NCI-H2196 treated with DMSO at 0.1 percent for 48 hours (cell line): ENCODE measurements around the gene KIF4A.

ENCODE experiments used
- DNase-seq: peaks from one replicate; lab custom pipeline; 2025; ENCODE audit not compliant: unreplicated experiment; lab: John Stamatoyannopoulos, UW

The KIF4A gene

GRCh38 chrX:70436343-70436742, 146.4 kb downstream of the KIF4A start:
- no peak for DNase-seq

DNA sequence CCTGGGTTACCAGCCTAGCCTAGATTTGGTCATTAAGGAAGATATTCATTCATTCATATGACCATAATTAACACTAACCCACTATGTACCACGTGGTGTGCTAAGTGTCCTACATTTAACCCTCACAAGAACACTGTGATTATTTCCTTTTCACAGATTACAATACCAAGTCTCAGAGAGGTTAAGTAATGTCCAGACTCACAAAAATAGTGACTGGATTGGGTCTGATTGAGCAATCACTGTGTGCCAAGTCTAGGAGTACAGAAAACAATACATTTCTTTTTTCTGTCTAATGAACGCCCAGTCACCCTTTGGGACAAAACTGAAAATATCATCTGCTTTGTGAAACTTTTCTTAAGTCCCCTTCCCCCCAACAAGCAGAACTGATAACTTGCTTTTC, 147.1 kb downstream of the KIF4A start:
- DNase-seq = no peak

- DNase-seq = no peak
These were observed 148.2 kb downstream of the KIF4A start for GRCh38 chrX:70437921-70438665.

DNA sequence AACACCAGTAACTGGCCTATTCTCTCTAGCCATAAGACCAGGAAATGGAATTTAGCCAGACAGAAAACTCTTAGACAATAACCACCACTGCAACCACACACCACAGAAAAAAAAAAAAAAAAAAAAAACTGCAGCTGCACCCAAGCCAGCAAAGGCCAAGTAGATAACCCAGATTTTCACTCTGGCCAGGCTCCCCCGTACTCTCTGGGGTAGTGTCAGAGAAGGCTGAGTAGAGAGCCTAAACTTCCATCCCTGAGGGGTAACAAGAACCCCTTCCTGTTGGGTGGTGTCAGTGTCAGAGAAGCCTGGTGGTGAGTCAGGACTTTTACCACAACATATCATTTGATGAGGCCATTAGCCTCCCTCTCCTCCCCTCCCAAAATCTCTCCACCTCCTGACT, 149.1 kb downstream of the KIF4A start:
- DNase-seq = no peak

GRCh38 chrX:70442224-70442623, 152.3 kb downstream of the KIF4A start:
- DNase-seq = no peak

DNA sequence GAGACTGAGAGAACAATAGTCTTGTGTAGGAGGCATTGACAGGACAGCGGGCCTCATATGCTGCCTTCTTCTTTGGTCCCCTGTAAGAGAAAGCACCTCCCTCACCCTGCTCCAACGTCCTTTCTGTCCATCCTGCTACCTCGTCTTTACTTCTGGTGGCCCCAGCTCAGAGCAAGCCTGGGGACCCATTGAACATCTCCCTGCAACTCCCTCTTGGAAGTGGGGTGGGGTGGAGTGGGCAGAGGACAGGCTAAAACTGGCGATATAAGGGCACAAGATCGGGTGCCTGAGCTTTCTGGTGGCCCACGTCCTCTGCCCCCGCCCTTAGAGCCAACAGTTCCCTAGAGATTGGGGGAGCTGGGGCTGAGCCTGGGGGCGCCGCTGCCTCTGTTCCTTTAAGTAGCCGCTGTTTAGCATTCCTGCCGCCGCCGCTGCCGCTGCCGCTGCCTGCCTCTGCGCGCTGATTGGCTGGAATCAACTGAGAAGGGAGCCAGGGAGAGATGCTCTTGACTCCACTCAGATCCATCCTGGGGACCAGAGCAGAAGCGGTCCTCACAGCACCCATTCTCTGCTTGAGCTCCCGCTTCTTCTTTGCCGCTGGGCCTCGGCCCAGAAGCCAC, 154.5 kb downstream of the KIF4A start, which contains the start of gene DLG3:
Gene DLG3, plus strand, starts transcription at position 510 of the 620 bp plus-strand sequence. CDS start 367 bp downstream, outside the sequence.
- no peak for DNase-seq

DNA sequence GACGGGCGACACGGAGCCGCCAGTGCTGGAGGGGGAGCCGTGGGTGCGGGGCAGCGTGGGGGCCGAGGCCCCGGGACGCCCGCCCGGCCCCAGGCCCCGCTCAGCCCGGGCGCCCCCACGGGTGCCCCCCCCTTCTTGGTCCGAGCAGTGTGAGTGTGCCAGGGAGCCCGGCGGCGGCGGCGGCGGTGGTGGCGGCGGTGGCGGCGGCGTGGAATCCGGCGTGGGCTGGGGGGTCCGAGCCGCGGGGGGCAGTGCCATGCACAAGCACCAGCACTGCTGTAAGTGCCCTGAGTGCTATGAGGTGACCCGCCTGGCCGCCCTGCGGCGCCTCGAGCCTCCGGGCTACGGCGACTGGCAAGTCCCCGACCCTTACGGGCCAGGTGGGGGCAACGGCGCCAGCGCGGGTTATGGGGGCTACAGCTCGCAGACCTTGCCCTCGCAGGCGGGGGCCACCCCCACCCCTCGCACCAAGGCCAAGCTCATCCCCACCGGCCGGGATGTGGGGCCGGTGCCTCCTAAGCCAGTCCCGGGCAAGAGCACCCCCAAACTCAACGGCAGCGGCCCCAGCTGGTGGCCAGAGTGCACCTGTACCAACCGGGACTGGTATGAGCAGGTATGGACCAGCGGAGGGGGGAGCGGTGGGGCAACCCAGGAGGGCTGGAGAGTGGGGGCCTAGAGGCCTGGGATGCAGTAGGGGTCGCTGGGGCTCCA, 155.2 kb downstream of the KIF4A start:
- DNase-seq = no peak

DNA sequence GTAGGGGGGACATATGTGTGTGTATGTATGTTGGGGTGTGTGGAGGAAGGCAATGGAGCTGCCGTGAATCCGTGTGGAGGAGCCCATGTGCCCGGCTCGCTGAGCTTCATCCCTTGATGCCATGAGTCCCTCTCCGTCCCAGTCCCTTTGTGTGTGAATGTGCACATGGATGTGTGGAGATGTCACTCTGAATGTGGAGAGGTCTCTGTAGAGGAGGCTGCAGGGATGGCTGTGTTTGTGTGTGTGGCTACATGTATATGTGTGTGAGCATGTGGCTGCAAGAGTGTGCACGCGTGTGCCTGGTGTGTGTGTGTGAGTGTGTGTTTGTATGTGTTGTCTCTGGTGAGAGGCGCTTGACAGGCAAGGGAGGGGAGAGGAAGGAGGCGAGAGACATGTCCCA, 156.0 kb downstream of the KIF4A start:
- no peak for DNase-seq

GRCh38 chrX:70446380-70447350, 156.8 kb downstream of the KIF4A start:
- no peak for DNase-seq

GRCh38 chrX:70449457-70449966, 159.6 kb downstream of the KIF4A start:
- no peak for DNase-seq

GRCh38 chrX:70452143-70452733, 162.3 kb downstream of the KIF4A start:
- peak; percentile 6 for DNase-seq

GRCh38 chrX:70453024-70453618, 163.2 kb downstream of the KIF4A start:
- no peak for DNase-seq

DNA sequence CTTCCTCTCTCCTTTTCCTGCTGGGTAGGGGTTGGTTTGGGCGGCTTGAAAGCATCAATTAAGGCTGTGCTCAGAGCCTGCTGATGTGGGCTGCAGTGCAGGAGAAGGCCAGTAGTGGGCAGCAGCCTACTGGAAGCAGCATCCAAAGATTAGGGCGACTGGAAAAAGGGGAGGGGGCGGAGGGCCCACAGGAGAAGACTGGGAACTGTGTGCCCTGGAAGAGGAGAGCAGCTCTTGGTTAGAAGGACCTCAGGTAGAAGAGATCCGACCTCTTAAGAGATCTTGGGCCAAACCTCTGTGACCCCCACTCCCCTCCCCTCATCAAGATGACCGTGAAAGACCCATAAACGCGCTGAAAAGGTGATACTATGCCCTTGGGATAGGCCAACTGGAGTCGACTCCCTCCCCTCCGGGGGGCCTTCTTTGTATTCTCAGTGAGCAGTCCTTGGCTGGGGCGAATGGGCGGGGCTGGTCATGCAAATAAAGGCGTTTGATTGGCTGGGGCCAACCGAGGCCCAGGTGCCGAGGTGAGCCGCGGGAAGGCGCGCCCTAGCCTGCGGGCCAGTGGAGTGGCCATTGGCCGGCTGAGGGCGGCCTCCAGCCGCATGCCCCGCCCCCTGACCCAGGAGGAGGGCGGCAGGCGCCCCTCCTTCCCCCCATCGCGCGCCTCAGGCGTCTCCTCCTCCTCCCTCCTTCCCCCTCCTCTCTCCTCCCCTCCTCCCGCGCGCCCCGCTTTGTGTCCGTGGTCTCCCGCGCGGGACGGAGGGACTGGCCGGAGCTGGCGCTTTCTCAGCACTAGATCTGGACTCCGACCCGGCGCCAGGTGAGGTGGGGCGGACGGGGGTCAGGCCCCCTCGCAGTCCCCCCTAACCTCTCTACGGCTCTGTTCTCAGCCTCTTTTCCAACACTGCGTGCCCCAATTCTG, 164.8 kb downstream of the KIF4A start:
- DNase-seq = peak; percentile 83

DNA sequence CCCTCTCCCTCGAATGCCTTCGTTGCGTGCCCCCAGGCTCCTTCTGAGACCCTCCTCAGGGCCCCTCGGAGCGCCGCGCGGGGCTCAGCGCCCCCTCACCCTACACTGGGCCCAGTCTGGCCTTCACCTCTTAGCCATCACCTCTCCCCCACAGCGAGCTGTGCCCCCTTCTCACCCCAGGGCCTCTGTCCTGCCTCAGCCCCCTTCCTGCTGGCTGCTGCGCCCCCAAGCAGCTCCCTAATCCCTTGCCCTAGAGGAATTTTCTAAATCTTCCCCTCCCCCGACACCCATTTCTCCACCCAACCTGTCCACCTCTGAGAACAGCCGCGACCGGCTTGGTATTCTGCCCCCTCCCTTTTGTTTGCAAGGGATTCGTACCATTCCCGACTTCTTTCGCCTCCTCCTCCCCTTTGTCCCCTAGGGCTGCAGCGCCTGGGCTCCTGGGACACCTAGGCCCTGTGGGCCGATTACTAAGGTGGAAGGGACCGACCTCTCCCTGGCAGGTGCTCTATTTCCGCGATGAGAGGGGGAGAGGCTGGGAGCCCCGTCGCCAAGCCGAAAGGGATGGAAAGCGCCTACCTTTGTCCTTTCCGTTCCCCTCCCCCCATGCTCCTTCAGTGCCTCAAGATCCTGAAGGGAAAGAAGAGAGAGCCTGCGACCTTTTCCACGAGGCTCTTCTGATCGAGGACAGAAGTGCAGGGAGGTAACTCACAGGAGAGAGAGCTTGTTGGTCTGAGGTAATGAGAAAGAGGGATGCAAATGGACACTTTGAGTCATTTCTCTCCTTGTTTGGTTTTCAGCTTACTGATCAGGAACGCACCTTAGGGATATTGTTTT, 165.7 kb downstream of the KIF4A start:
- no peak for DNase-seq

GRCh38 chrX:70456256-70456655, 166.4 kb downstream of the KIF4A start:
- no peak for DNase-seq

GRCh38 chrX:70461026-70461425, 171.1 kb downstream of the KIF4A start:
- DNase-seq = no peak

DNA sequence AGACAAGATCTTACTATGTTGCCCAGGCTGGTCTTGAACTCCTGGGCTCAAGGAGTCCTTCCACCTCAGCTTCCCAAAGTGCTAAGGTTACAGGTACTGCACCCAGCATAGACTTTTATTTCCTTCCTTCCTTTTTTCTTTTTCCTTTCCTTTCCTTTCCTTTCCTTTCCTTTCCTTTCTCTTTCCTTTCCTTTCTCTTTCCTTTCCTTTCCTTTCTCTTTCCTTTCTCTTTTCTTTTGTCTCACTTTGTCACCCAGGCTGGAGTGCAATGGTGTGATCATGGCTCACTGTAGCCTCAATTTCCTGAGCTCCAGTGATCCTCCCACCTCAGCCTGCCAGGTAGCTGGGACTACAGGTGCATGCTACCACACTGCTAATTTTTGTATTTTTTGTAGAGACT, 174.1 kb downstream of the KIF4A start:
- no peak for DNase-seq

GRCh38 chrX:70466968-70467367, 177.1 kb downstream of the KIF4A start:
- no peak for DNase-seq
